IPS-NIHi7 (cell line): Measurements from ENCODE around the gene PLEKHG3.
"Not testable (repeated sequence)": the region's sequence is repeated elsewhere in the genome, so short reads cannot be mapped to it uniquely, and the experiment has no call there.

Experiments
- DNase-seq: peaks from one replicate; pipeline ENCODE4 v3.0.0; 2012; ENCODE audit warnings: mixed read lengths; ENCODE audit errors: extremely low spot score

PLEKHG3 gene

GRCh38 chr14:64704143-64704742 lies at the start of gene PLEKHG3:
PLEKHG3 (plus strand) TSS chr14:64704424; CDS start chr14:64727632, 23,208 bp downstream.
- peak; percentile 74 for DNase-seq

GRCh38 chr14:64654901-64655300 lies 49.3 kb upstream of the PLEKHG3 start:
- no peak for DNase-seq

- DNase-seq = no peak
Observed at GRCh38 chr14:64656986-64657385, 47.2 kb upstream of the PLEKHG3 start.

GRCh38 chr14:64658201-64658600 lies 46.0 kb upstream of the PLEKHG3 start:
- DNase-seq = no peak

GRCh38 chr14:64658700-64659264 lies 45.4 kb upstream of the PLEKHG3 start:
- DNase-seq = not testable (repeated sequence)

- no peak for DNase-seq
Observed at GRCh38 chr14:64659366-64659765, 44.9 kb upstream of the PLEKHG3 start.

- DNase-seq = no peak
Observed at GRCh38 chr14:64663174-64663573, 41.0 kb upstream of the PLEKHG3 start.

- peak; percentile 64 for DNase-seq
Observed at GRCh38 chr14:64671591-64671990, 32.6 kb upstream of the PLEKHG3 start.

- no peak for DNase-seq
Observed at GRCh38 chr14:64673316-64673715, 30.9 kb upstream of the PLEKHG3 start.

GRCh38 chr14:64673748-64674147 lies 30.5 kb upstream of the PLEKHG3 start:
- DNase-seq = no peak

GRCh38 chr14:64674829-64675228 lies 29.4 kb upstream of the PLEKHG3 start:
- DNase-seq = no peak

GRCh38 chr14:64675312-64675711 lies 28.9 kb upstream of the PLEKHG3 start:
- no peak for DNase-seq

- DNase-seq = no peak
Observed at GRCh38 chr14:64676410-64677008, 27.7 kb upstream of the PLEKHG3 start.

GRCh38 chr14:64680013-64680713 lies 24.1 kb upstream of the PLEKHG3 start:
- DNase-seq = no peak

- DNase-seq = no peak
Observed at GRCh38 chr14:64680714-64681065, 23.5 kb upstream of the PLEKHG3 start.

GRCh38 chr14:64681796-64682710 lies 22.2 kb upstream of the PLEKHG3 start:
- DNase-seq = no peak

GRCh38 chr14:64682843-64683242 lies 21.4 kb upstream of the PLEKHG3 start:
- no peak for DNase-seq

- DNase-seq = no peak
Observed at GRCh38 chr14:64683264-64683663, 21.0 kb upstream of the PLEKHG3 start.

GRCh38 chr14:64684091-64684490 lies 20.1 kb upstream of the PLEKHG3 start:
- no peak for DNase-seq

- DNase-seq = no peak
Observed at GRCh38 chr14:64685371-64686281, 18.6 kb upstream of the PLEKHG3 start.

GRCh38 chr14:64686282-64686615 lies 18.0 kb upstream of the PLEKHG3 start:
- DNase-seq = no peak
